Nephron progenitor cell (in vitro differentiated cells): ENCODE results near the gene CASKIN2.
"Not testable (repeated sequence)": the region's sequence is repeated elsewhere in the genome, so short reads cannot be mapped to it uniquely, and the experiment has no call there.

Experiments used
- DNase-seq: peaks from one replicate; pipeline ENCODE4 v3.0.0; 2021
- H3K27ac Mint-ChIP-seq: 2 replicates; pipeline ENCODE4 v1.8.0; 2021; ENCODE audit warnings: mild to moderate bottlenecking, moderate library complexity, mixed read lengths
- H3K27me3 Mint-ChIP-seq: 2 replicates; pipeline ENCODE4 v1.8.0; 2021; ENCODE audit warnings: mild to moderate bottlenecking, low read depth, mixed read lengths; ENCODE audit not compliant: poor library complexity
- H3K36me3 Mint-ChIP-seq: 2 replicates; pipeline ENCODE4 v1.8.0; 2021; ENCODE audit warnings: low read depth, mixed read lengths
- H3K4me1 Mint-ChIP-seq: 2 replicates; pipeline ENCODE4 v1.8.0; 2021; ENCODE audit warnings: mixed read lengths
- H3K4me3 Mint-ChIP-seq: 2 replicates; pipeline ENCODE4 v1.8.0; 2021; ENCODE audit warnings: mild to moderate bottlenecking, moderate library complexity, mixed read lengths
- H3K9me3 Mint-ChIP-seq: 2 replicates; pipeline ENCODE4 v1.8.0; 2021; ENCODE audit warnings: mild to moderate bottlenecking, moderate library complexity, mixed read lengths
- TF ChIP-seq, protein P1 (sequence below): fragments of 200-600 bp; sonication (generic); IDR thresholded peaks from 2 replicates; pipeline ENCODE4 v1.5.0; 2021; ENCODE audit warnings: antibody characterized with exemption

The CASKIN2 gene

DNA sequence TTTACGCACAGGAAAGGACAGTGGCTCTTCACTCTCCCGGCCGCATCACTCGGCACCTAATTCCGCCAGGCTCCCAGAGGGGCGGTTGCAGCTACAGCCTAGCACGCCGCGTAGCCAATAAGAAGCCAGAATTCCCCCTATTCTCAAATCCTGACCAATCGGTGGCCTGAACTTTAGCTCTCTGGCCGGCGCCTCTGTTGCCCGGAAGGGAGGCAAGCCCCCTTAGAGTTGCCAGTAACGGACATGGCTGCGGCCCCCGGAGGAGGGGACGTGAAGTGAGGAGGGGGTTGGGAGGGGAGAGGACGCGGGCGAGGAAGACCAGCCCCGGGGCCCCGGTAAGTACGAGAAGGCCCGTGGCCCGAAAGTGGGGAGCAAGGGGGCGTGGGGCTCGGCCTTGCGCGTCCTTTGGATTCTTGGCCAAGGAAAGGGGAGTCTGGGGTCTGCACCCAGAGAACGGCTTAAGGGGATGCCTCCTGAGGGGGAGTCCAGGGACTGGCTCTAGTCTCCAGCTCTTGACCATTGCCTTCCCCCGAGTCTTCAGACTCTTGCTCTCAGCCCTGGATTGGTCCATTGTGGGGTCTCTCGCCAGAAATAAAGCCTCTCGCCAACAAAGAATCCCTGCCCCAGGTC is 58.8 kb downstream of the CASKIN2 start, which contains the start of gene TMEM94:
TMEM94 (plus strand) TSS at position 219 of the 630 bp plus-strand sequence. CDS start 15,271 bp downstream, outside the sequence.
- TF ChIP-seq, protein P1, sequence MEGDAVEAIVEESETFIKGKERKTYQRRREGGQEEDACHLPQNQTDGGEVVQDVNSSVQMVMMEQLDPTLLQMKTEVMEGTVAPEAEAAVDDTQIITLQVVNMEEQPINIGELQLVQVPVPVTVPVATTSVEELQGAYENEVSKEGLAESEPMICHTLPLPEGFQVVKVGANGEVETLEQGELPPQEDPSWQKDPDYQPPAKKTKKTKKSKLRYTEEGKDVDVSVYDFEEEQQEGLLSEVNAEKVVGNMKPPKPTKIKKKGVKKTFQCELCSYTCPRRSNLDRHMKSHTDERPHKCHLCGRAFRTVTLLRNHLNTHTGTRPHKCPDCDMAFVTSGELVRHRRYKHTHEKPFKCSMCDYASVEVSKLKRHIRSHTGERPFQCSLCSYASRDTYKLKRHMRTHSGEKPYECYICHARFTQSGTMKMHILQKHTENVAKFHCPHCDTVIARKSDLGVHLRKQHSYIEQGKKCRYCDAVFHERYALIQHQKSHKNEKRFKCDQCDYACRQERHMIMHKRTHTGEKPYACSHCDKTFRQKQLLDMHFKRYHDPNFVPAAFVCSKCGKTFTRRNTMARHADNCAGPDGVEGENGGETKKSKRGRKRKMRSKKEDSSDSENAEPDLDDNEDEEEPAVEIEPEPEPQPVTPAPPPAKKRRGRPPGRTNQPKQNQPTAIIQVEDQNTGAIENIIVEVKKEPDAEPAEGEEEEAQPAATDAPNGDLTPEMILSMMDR = no peak
- peak within 1 kb of the TSS; percentile 95 for H3K27ac Mint-ChIP-seq

DNA sequence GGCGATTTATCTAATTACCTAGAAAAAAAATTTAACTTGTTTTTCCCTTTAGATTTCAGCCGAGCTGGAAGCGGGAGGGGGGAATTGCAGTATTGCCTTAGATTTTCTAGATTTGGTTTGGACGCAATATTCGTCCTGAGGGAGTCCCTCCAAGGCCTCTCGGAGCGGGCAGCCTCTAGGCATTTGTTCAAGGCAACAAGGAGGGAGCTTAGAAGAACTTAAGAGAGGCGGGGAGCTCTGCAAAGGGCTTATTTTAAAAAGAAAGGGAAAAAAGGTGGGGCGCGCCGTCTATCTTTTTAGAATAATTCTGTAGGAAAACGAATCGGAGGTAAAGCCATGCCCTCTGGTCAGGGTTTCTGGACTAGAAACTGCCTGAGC is 59.3 kb downstream of the CASKIN2 start:
- Mint-ChIP-seq H3K9me3 (no peaks in the 10 kb centered on the region), H3K27me3 (peaks cover 6% of the 10 kb centered on the region), H3K4me3 (peak overlapping the region; percentile 90), H3K27ac (peak overlapping the region; percentile 95), H3K36me3 (peaks cover 8% of the 10 kb centered on the region), H3K4me1 (peaks cover 63% of the 10 kb centered on the region)
- no peak for DNase-seq
- TF ChIP-seq, protein P1 = no peak

More for the DNA sequence above, 58.8 kb downstream of the CASKIN2 start, which contains the start of gene TMEM94:
- peaks cover 6% of the 10 kb centered on the region for H3K27me3 Mint-ChIP-seq
- peak within 1 kb of the TSS; percentile 90 for H3K4me3 Mint-ChIP-seq
- peaks cover 8% of the 10 kb centered on the region for H3K36me3 Mint-ChIP-seq
- peak; percentile 89 for DNase-seq
- peaks cover 65% of the 10 kb centered on the region for H3K4me1 Mint-ChIP-seq
- H3K9me3 Mint-ChIP-seq = no peaks in the 10 kb centered on the region

DNA sequence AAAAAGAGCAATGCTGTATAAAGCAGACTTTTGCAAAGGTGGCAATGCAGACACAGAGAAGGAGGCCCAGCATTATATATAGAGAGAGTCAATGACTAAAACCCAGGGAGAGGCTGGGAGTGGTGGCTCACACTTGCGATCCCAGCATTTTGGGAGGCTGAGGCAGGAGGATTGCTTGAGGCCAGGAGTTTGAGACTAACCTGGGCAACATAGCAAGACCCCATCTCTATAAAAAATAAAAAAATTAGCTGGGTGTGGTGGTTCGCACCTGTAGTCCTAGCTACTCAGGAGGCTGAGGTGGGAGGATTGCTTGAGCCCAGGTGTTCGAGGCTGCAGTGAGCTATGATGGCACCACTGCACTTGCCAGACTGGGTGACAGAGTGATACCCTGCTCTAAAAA is 60.7 kb downstream of the CASKIN2 start:
- H3K4me3 Mint-ChIP-seq = not testable (repeated sequence)

DNA sequence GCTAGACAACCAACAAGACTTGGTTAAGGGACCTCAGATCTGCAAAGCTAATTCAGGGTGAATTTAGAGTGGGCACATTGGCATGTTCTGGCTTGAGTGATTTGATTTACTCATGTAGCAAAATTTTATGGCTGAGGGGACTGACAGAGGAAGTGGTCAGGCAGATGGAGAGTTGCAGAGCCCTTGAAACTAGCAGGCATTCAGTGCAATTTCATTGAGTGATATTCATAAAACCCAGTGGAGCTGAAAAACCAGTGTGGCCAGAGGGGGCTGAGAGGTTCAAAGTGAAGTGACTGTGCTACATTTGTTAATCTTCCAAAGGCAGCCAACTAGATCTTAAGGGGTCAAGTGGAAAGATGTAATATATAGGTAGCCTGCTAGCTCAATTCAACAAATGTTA is 61.1 kb downstream of the CASKIN2 start:
- no peak for DNase-seq
- no peak overlapping the region for H3K27ac Mint-ChIP-seq
- H3K27me3 Mint-ChIP-seq = peaks cover 9% of the 10 kb centered on the region
- peaks cover 45% of the 10 kb centered on the region for H3K4me1 Mint-ChIP-seq
- no peak overlapping the region for H3K4me3 Mint-ChIP-seq
- peaks cover 8% of the 10 kb centered on the region for H3K36me3 Mint-ChIP-seq
- no peaks in the 10 kb centered on the region for H3K9me3 Mint-ChIP-seq
- TF ChIP-seq, protein P1 = no peak

More for the DNA sequence above, 60.7 kb downstream of the CASKIN2 start:
- H3K9me3 Mint-ChIP-seq, DNase-seq, H3K27ac Mint-ChIP-seq, H3K27me3 Mint-ChIP-seq, H3K36me3 Mint-ChIP-seq: not testable (repeated sequence)
- peaks cover 49% of the 10 kb centered on the region for H3K4me1 Mint-ChIP-seq

DNA sequence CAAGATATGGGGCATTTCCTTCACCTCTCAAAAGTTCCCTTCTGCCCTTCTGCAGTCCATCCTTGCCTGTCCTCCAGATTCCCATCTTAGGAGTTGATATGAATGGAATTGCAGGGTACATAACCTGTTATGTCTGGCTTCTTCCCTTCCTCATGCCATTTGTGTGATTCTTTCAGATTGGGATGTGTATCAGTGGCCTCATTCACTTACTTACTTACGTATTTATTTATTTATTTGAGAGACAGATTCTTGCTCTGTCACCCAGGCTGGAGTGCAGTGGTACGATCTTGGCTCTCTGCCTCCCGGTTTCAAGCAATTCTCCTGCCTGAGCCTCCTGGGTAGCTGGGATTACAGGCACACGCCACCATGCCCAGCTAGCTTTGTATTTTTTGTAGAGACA is 65.1 kb downstream of the CASKIN2 start:
- Mint-ChIP-seq H3K27me3 (peaks cover 10% of the 10 kb centered on the region), H3K27ac (no peak overlapping the region), H3K9me3 (no peaks in the 10 kb centered on the region), H3K4me3 (no peak overlapping the region), H3K4me1 (peaks cover 21% of the 10 kb centered on the region), H3K36me3 (no peaks in the 10 kb centered on the region)
- TF ChIP-seq, protein P1 = no peak
- no peak for DNase-seq
